Thoracic aorta (tissue), 2 donors: ENCODE measurements around the gene COL25A1. TPM values are rescaled to one million over a fixed set of nuclear protein-coding genes. Genes with fewer than 3 reads are reported as not detected.
"Not testable (repeated sequence)": the region's sequence is repeated elsewhere in the genome, so short reads cannot be mapped to it uniquely, and the experiment has no call there.

Source experiments
- ATAC-seq: fragments of 150-250 bp; one replicate; pipeline ENCODE4 v1.8.0; 2017; ENCODE audit warnings: low read depth; ENCODE audit not compliant: insufficient number of reproducible peaks, low FRiP score
- DNase-seq: peaks from one replicate; pipeline ENCODE4 v3.0.0-alpha.2; 2020; ENCODE audit warnings: low spot score
- H3K27ac ChIP-seq, 2 donors: fragments of 200-600 bp; sonication (generic); 1 replicate in 1 of 2; 2 replicates in 1 of 2; pipeline ENCODE4 v1.5.1; 2016; ENCODE audit warnings: mild to moderate bottlenecking in 2 of 2, moderate library complexity in 2 of 2
- H3K27me3 ChIP-seq: fragments of 200-600 bp; sonication (generic); replicated peaks from 2 replicates; pipeline ENCODE4 v1.6.0; 2016; ENCODE audit warnings: mild to moderate bottlenecking; ENCODE audit not compliant: insufficient read depth
- H3K36me3 ChIP-seq: fragments of 200-600 bp; sonication (generic); one replicate; pipeline ENCODE4 v1.5.1; 2016
- H3K4me1 ChIP-seq, 2 donors: fragments of 200-600 bp; sonication (generic); 1 replicate in 1 of 2; 2 replicates in 1 of 2; pipeline versions ENCODE4 v1.5.1 to v1.6.0; 2016; ENCODE audit warnings: low read depth in 2 of 2, mild to moderate bottlenecking in 1 of 2; ENCODE audit not compliant: control insufficient read depth in 1 of 2
- H3K4me3 ChIP-seq: fragments of 200-600 bp; sonication (generic); 2 replicates; pipeline ENCODE4 v1.5.1; 2016; ENCODE audit warnings: mild to moderate bottlenecking
- H3K9me3 ChIP-seq: fragments of 200-600 bp; sonication (generic); 2 replicates; pipeline ENCODE4 v1.5.1; 2016
- total RNA-seq, 2 donors: library from RNA; depleted of rRNA; stranded (reverse); fragments of >200 nt; gene quantifications; one replicate each; pipeline versions ENCODE4 v1.1.0 to v1.2.3, GENCODE V29; 2016
- TF ChIP-seq, protein P1 (sequence below): fragments of 200-600 bp; sonication (generic); IDR thresholded peaks from one replicate; pipeline ENCODE4 v1.5.1; 2019; ENCODE audit warnings: antibody characterized with exemption

The COL25A1 gene
- total RNA-seq, 2 donors from 2014 or later = 0.42 to 0.81 TPM

DNA sequence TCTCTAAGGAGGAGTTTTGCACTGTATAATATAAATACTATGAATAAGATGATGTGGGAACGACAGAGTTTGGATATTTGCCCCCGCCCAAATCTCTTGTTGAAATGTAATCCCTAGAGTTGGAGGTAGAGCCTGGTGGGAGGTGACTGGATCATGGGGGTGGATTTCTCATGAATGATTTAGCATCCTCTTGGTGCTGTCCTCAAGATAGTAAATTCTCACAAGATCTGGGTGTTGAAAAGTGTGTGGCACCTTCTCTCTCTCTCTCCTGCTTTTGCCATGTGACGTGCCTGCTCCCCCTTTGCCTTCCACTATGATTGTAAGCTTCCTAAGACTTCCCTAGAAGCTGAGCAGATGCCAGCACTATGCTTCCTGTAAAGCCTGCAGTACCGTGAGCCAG is 298.0 kb downstream of the COL25A1 start:
- H3K27me3 ChIP-seq = no peaks in the 10 kb centered on the region
- H3K9me3 ChIP-seq = no peaks in the 10 kb centered on the region
- H3K4me1 ChIP-seq = no peaks in the 10 kb centered on the region
- H3K36me3 ChIP-seq = no peaks in the 10 kb centered on the region
- ATAC-seq (no peak), DNase-seq (no peak)
- TF ChIP-seq, protein P1, sequence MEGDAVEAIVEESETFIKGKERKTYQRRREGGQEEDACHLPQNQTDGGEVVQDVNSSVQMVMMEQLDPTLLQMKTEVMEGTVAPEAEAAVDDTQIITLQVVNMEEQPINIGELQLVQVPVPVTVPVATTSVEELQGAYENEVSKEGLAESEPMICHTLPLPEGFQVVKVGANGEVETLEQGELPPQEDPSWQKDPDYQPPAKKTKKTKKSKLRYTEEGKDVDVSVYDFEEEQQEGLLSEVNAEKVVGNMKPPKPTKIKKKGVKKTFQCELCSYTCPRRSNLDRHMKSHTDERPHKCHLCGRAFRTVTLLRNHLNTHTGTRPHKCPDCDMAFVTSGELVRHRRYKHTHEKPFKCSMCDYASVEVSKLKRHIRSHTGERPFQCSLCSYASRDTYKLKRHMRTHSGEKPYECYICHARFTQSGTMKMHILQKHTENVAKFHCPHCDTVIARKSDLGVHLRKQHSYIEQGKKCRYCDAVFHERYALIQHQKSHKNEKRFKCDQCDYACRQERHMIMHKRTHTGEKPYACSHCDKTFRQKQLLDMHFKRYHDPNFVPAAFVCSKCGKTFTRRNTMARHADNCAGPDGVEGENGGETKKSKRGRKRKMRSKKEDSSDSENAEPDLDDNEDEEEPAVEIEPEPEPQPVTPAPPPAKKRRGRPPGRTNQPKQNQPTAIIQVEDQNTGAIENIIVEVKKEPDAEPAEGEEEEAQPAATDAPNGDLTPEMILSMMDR = no peak
- H3K27ac ChIP-seq = no peak overlapping the region
- no peak overlapping the region for H3K4me3 ChIP-seq

DNA sequence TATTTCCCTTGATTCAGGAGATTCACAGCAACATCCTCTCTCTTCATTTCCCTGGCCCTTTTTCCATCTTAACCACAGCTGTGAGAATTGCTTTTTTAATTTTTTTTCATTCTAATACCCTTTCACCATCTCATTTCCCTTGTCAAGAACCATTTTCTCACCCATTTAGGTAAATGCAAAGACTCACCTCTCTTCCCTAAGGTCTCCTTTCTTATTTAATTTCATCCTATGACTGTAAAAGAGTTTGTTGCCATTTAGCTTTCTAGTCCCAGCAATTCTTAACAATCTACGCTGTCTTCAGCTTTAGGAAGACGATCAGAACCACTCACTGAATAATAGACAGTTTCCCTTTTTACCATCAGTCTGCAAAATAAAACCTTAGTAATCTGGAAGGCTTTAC is 298.5 kb downstream of the COL25A1 start:
- Histone ChIP-seq H3K4me1 (no peaks in the 10 kb centered on the region), H3K27me3 (no peaks in the 10 kb centered on the region), H3K27ac (no peak overlapping the region), H3K9me3 (no peaks in the 10 kb centered on the region), H3K36me3 (no peaks in the 10 kb centered on the region), H3K4me3 (no peak overlapping the region)
- ATAC-seq = no peak
- no peak for DNase-seq
- TF ChIP-seq, protein P1 = no peak

DNA sequence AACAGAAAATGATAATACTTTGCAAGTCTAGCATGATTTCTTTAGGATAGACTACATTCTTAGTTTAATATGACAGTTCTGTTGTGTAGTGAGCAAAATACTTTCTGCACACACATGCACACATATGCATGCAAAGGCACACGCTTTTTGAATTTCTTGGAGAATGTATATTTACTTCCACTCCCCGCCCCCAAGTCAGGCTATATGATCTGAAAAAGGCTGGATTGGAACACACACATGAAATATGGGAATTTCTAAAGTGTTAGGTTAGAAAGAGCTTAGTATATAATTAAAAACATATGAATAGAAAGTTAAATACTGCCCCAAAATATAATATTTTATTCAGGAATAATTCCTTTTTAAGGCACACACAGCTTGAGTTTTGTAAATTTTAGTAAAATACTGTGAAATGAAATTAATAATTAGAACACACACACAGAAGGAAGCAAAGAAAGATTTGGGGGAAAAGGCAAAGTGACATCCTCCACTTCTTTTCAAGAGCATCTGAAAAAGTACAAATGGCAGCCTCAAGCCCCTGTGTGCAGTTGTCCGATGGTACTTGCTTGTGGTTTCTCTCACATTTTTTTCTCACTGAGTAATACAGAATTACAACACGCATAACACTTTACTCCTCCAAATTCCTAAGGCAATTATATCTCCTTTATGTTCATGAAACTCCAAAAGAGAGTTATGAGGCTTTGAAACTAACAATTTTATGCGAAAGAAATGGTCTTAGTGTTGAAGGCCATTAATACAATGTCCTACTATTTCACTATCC is 310.7 kb downstream of the COL25A1 start:
- Histone ChIP-seq H3K4me3 (no peak overlapping the region), H3K27me3 (no peaks in the 10 kb centered on the region), H3K36me3 (no peaks in the 10 kb centered on the region), H3K27ac (no peak overlapping the region), H3K4me1 (no peaks in the 10 kb centered on the region), H3K9me3 (no peaks in the 10 kb centered on the region)
- TF ChIP-seq, protein P1 = no peak
- ATAC-seq (no peak), DNase-seq (no peak)

DNA sequence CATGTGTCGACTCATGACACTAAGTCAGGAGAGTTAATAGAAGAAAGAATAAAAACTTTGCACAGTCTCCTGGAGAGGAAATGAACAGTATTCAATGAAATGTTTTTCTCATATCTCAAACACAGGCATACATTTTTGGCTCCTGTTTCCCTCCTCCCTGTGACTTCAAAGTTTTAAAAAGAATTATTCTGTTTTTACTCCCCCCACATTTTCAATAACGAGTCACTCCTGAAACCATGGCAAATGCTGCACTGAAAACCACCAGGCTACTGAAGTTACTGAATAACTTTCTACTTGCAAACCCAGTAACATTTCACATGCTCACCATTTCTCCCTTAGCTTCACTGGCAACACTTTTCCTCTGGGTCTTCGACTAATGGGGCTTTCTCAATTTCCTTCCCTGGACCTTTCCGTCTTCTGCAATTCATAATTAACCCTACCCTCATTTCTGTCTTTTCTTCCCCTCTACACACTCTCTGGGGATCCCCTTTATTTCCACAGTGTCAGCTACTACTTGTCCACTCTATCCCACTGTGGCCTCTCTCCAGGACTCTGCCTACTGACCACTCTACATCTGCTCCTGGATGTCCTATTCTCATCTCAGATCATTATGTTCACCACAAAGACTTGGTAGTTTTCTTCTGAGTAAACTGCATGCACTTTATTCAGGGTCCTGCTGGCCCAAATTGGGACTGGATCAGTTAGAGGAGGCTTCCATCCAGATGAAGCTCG is 313.8 kb downstream of the COL25A1 start:
- no peaks in the 10 kb centered on the region for H3K36me3 ChIP-seq
- DNase-seq (no peak), ATAC-seq (no peak)
- H3K4me3 ChIP-seq = no peak overlapping the region
- TF ChIP-seq, protein P1 = no peak
- no peaks in the 10 kb centered on the region for H3K4me1 ChIP-seq
- H3K27ac ChIP-seq = no peak overlapping the region
- H3K9me3 ChIP-seq = no peaks in the 10 kb centered on the region
- H3K27me3 ChIP-seq = no peaks in the 10 kb centered on the region

DNA sequence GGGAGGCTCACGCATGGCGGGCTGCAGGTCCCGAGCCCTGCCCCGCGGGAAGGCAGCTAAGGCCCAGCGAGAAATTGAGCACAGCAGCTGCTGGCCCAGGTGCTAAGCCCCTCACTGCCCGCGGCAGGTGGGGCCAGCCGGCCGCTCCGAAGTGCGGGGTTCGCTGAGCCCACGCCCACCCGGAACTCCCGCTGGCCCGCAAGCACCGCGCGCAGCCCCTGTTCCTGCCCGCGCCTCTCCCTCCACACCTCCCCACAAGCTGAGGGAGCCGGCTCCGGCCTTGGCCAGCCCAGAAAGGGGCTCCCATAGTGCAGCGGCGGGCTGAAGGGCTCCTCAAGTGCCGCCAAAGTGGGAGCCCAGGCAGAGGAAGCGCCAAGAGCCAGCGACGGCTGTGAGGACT is 318.0 kb downstream of the COL25A1 start:
- not testable (repeated sequence) for DNase-seq, H3K4me3 ChIP-seq, ATAC-seq, H3K4me1 ChIP-seq, H3K9me3 ChIP-seq, H3K36me3 ChIP-seq, H3K27me3 ChIP-seq, H3K27ac ChIP-seq
